T-cell (primary cell): Measurements from ENCODE around the gene LRRC25. TPM values are rescaled to one million over a fixed set of nuclear protein-coding genes. Genes with fewer than 3 reads are reported as not detected.

Experiments used
- ATAC-seq, 4 experiments: fragments of 200-7000 bp in 3 of 4; fragments of 150-1000 bp in 1 of 4; cut with Tn5 transposase; replicated peaks in 1 of 4; 1 replicate in 3 of 4; 2 replicates in 1 of 4; pipeline ENCODE4 v1.10.0; 2021; ENCODE audit warnings: moderate library complexity in 3 of 4, mild to moderate bottlenecking in 2 of 4, moderate number of reproducible peaks in 1 of 4
- CTCF ChIA-PET, 2 donors: fragments of 300-600 bp; sonication (Branson Sonifier 250); formaldehyde crosslinking; loops; one replicate each; lab custom pipeline; 2022; ENCODE audit warnings: antibody characterized with exemption in 2 of 2; lab: Charles Lee
- POLR2A ChIA-PET, 2 donors: fragments of 300-600 bp; sonication (Branson Sonifier 250); formaldehyde crosslinking; loops; one replicate each; lab custom pipeline; 2022; ENCODE audit warnings: antibody characterized with exemption in 2 of 2; lab: Charles Lee
- DNase-seq, 35 experiments: peaks; one replicate each; pipeline versions ENCODE4 v3.0.0 to v3.0.0-alpha.2; 2013 to 2023
- H3K27ac ChIP-seq: one replicate; pipeline ENCODE4 v1.5.1; 2013; ENCODE audit warnings: low read length
- H3K27me3 ChIP-seq, 2 experiments: replicated peaks in 1 of 2; 1 replicate in 1 of 2; 2 replicates in 1 of 2; pipeline versions ENCODE4 v1.6.1 to v1.7.0; 2013; ENCODE audit warnings: low read length in 1 of 2, mixed read lengths in 1 of 2; ENCODE audit not compliant: control insufficient read depth in 2 of 2, insufficient read depth in 2 of 2; ENCODE audit errors: extremely low read depth in 1 of 2
- H3K36me3 ChIP-seq, 2 donors: 1 replicate in 1 of 2; 2 replicates in 1 of 2; pipeline versions ENCODE4 v1.6.1 to v1.7.0; 2013; ENCODE audit warnings: low read length in 1 of 2; ENCODE audit not compliant: control insufficient read depth in 2 of 2, insufficient read depth in 1 of 2; ENCODE audit errors: extremely low read depth in 1 of 2
- H3K4me1 ChIP-seq, 2 experiments: 1 replicate in 1 of 2; 2 replicates in 1 of 2; pipeline versions ENCODE4 v1.6.1 to v1.7.0; 2013; ENCODE audit warnings: low read length in 2 of 2, mixed read lengths in 1 of 2; ENCODE audit not compliant: insufficient read depth in 2 of 2, control insufficient read depth in 1 of 2; ENCODE audit errors: extremely low read depth in 1 of 2
- H3K4me3 ChIP-seq, 2 donors: 1 replicate in 1 of 2; 2 replicates in 1 of 2; pipeline versions ENCODE4 v1.5.1 to v1.7.0; 2013; ENCODE audit warnings: mild to moderate bottlenecking in 2 of 2, low read length in 1 of 2, moderate library complexity in 1 of 2; ENCODE audit not compliant: control insufficient read depth in 1 of 2; ENCODE audit errors: extremely low read depth in 1 of 2
- H3K9me3 ChIP-seq: 2 replicates; pipeline ENCODE4 v1.7.0; 2013
- H3K27ac Mint-ChIP-seq, 2 donors: one replicate each; pipeline ENCODE4 v1.8.0; 2020 to 2021; ENCODE audit warnings: mild to moderate bottlenecking in 2 of 2, mixed read lengths in 2 of 2
- H3K27me3 Mint-ChIP-seq, 2 donors: one replicate each; pipeline ENCODE4 v1.8.0; 2021 to 2022; ENCODE audit warnings: mixed read lengths in 2 of 2
- H3K36me3 Mint-ChIP-seq: one replicate; pipeline ENCODE4 v1.8.0; 2021; ENCODE audit warnings: mixed read lengths
- H3K4me1 Mint-ChIP-seq, 3 donors: one replicate each; pipeline ENCODE4 v1.8.0; 2020 to 2022; ENCODE audit warnings: mixed read lengths in 3 of 3, mild to moderate bottlenecking in 1 of 3
- H3K4me3 Mint-ChIP-seq, 3 donors: one replicate each; pipeline ENCODE4 v1.8.0; 2020 to 2022; ENCODE audit warnings: mild to moderate bottlenecking in 3 of 3, mixed read lengths in 3 of 3, moderate library complexity in 3 of 3
- H3K9me3 Mint-ChIP-seq, 3 donors: one replicate each; pipeline ENCODE4 v1.8.0; 2020 to 2022; ENCODE audit warnings: mixed read lengths in 3 of 3
- WGBS: methylation state at CpG from one replicate; pipeline ENCODE4 v1.1.5; 2013; ENCODE audit warnings: missing lambda C conversion rate; ENCODE audit not compliant: insufficient coverage; 5-methylcytosine and 5-hydroxymethylcytosine counted together
- total RNA-seq, 35 experiments: library from RNA in 6 of 35; stranded (reverse) in 6 of 35; fragments of 120-200 nt in 1 of 35; gene quantifications; one replicate each; pipeline versions ENCODE4 v1.2.1 to v1.2.4 and lab custom pipeline; 2013 to 2026

LRRC25 gene
- total RNA-seq = under 1 TPM in 3 of 5 donors, not detected in 2; 0.16 to 0.33 (median 0.30) TPM
- total RNA-seq (2013) = 0.76 TPM
- total RNA-seq (lab: John Stamatoyannopoulos, UW) = 0 to 9.2 (median 0.14) reads per million in 29 experiments

GRCh38 chr19:18397242-18398202 lies at the start of gene LRRC25:
Gene LRRC25, minus strand, starts transcription at chr19:18397622. Its CDS starts 659 bp downstream, at chr19:18396963.
- peak in 3 of 4 experiments; percentile 43 to 67 (median 60) for ATAC-seq
- peaks cover 2 to 12% of the 10 kb centered on the region in 2 experiments for H3K4me1 ChIP-seq
- peak within 1 kb of the TSS in 1 of 2 donors; percentile 62 for H3K4me3 ChIP-seq
- ChIA-PET POLR2A (no interaction called here), CTCF (interaction anchor here in 1 of 2 donors (0.6 to 0.9 kb wide), 2 partner anchors 17 to 123 kb away, joined by 3 to 7 read pairs; partner anchors contain the start of gene IQCN)
- Mint-ChIP-seq H3K4me1 (peaks cover 3 to 12% (median 10%) of the 10 kb centered on the region in 3 donors), H3K27me3 (peaks cover 9 to 24% of the 10 kb centered on the region in 2 donors), H3K27ac (no peak within 1 kb of the TSS), H3K4me3 (peak within 1 kb of the TSS in 1 of 3 donors; percentile 43), H3K36me3 (no peaks in the 10 kb centered on the region), H3K9me3 (no peaks in the 10 kb centered on the region)
- H3K36me3 ChIP-seq = no peaks in the 10 kb centered on the region
- DNase-seq = peak in 5 of 35 experiments; percentile 15 to 63 (median 26)
- 9% methylated on average over 22 of the region's 33 CpGs for WGBS
- no peak within 1 kb of the TSS for H3K27ac ChIP-seq
- no peaks in the 10 kb centered on the region for H3K9me3 ChIP-seq
- peaks cover 0 to 58% of the 10 kb centered on the region in 2 experiments for H3K27me3 ChIP-seq

- H3K4me1 Mint-ChIP-seq = peaks cover 11 to 19% (median 14%) of the 10 kb centered on the region in 3 donors
- peaks cover 24 to 80% of the 10 kb centered on the region in 2 donors for H3K36me3 ChIP-seq
- ChIA-PET CTCF (no interaction called here), POLR2A (no interaction called here)
- H3K36me3 Mint-ChIP-seq = peaks cover 32% of the 10 kb centered on the region
- no peaks in the 10 kb centered on the region for H3K27me3 ChIP-seq
- no peak overlapping the region for H3K4me3 ChIP-seq
- no peak for ATAC-seq
- 94% methylated on average over 12 of the region's 12 CpGs for WGBS
- DNase-seq = no peak
- H3K4me3 Mint-ChIP-seq = no peak overlapping the region
- no peak overlapping the region for H3K27ac ChIP-seq
- H3K9me3 Mint-ChIP-seq = peaks cover 0 to 3% (median 0%) of the 10 kb centered on the region in 3 donors
- H3K27ac Mint-ChIP-seq = no peak overlapping the region
- no peaks in the 10 kb centered on the region for H3K9me3 ChIP-seq
- H3K27me3 Mint-ChIP-seq = no peaks in the 10 kb centered on the region
- peaks cover 0 to 22% of the 10 kb centered on the region in 2 experiments for H3K4me1 ChIP-seq
These were observed 49.5 kb upstream of the LRRC25 start for GRCh38 chr19:18446811-18447359.

- Histone ChIP-seq H3K4me3 (no peak overlapping the region), H3K9me3 (no peaks in the 10 kb centered on the region), H3K27ac (no peak overlapping the region), H3K27me3 (no peaks in the 10 kb centered on the region), H3K36me3 (peaks cover 24 to 75% of the 10 kb centered on the region in 2 donors), H3K4me1 (peaks cover 0 to 24% of the 10 kb centered on the region in 2 experiments)
- POLR2A ChIA-PET = no interaction called here
- CTCF ChIA-PET = no interaction called here
- Mint-ChIP-seq H3K4me3 (no peak overlapping the region), H3K27ac (no peak overlapping the region), H3K9me3 (peaks cover 0 to 3% (median 0%) of the 10 kb centered on the region in 3 donors), H3K27me3 (no peaks in the 10 kb centered on the region), H3K4me1 (peaks cover 16 to 25% (median 18%) of the 10 kb centered on the region in 3 donors), H3K36me3 (peaks cover 32% of the 10 kb centered on the region)
- WGBS = 95% methylated on average over 33 of the region's 34 CpGs
- DNase-seq = no peak
- ATAC-seq = no peak
These were observed 48.9 kb upstream of the LRRC25 start for GRCh38 chr19:18446145-18446810.

- peaks cover 29% of the 10 kb centered on the region for H3K36me3 Mint-ChIP-seq
- Histone ChIP-seq H3K36me3 (peaks cover 19 to 67% of the 10 kb centered on the region in 2 donors), H3K4me1 (peaks cover 0 to 20% of the 10 kb centered on the region in 2 experiments), H3K9me3 (no peaks in the 10 kb centered on the region), H3K27me3 (no peaks in the 10 kb centered on the region), H3K4me3 (no peak overlapping the region), H3K27ac (no peak overlapping the region)
- peaks cover 18 to 33% (median 20%) of the 10 kb centered on the region in 3 donors for H3K4me1 Mint-ChIP-seq
- H3K9me3 Mint-ChIP-seq = peaks cover 0 to 3% (median 0%) of the 10 kb centered on the region in 3 donors
- DNase-seq = no peak
- H3K27me3 Mint-ChIP-seq = no peaks in the 10 kb centered on the region
- WGBS = 97% methylated on average over 8 of the region's 15 CpGs
- no peak overlapping the region for H3K27ac Mint-ChIP-seq
- H3K4me3 Mint-ChIP-seq = no peak overlapping the region
- ATAC-seq = no peak
- CTCF ChIA-PET = no interaction called here
- POLR2A ChIA-PET = no interaction called here
These were observed 48.0 kb upstream of the LRRC25 start for GRCh38 chr19:18445262-18445948.

DNA sequence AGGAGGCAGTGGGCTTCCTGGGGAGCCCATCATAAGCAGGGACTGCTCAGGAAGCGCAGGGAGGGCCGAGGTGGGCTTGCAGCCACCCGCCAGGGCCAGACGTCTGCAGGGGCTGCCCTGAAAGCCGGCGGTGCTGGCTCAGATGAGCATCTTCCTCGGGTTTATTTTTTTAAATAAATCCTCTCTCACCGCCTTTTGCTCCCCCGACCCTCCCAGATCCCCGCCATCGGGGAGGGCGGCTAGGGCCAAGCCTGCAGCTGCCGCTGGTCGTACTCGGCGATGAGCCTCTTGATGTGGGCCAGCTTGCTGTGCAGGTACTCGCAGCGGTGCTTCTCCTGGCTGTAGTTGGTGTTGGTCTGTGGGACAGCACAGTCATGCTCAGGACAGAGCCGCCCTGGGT lies 47.1 kb upstream of the LRRC25 start:
- Mint-ChIP-seq H3K27ac (no peak overlapping the region), H3K4me1 (peaks cover 22 to 36% (median 24%) of the 10 kb centered on the region in 3 donors), H3K27me3 (no peaks in the 10 kb centered on the region), H3K36me3 (peaks cover 29% of the 10 kb centered on the region), H3K4me3 (no peak overlapping the region), H3K9me3 (peaks cover 0 to 3% (median 0%) of the 10 kb centered on the region in 3 donors)
- H3K4me1 ChIP-seq = peaks cover 0 to 23% of the 10 kb centered on the region in 2 experiments
- 99% methylated on average over 15 of the region's 19 CpGs for WGBS
- ChIA-PET CTCF (no interaction called here), POLR2A (no interaction called here)
- peaks cover 17 to 58% of the 10 kb centered on the region in 2 donors for H3K36me3 ChIP-seq
- no peak overlapping the region for H3K27ac ChIP-seq
- no peak for ATAC-seq
- H3K27me3 ChIP-seq = no peaks in the 10 kb centered on the region
- no peaks in the 10 kb centered on the region for H3K9me3 ChIP-seq
- no peak overlapping the region for H3K4me3 ChIP-seq
- no peak for DNase-seq
